ENCODE measurements around the gene KDM1B. TPM values are rescaled to one million over a fixed set of nuclear protein-coding genes. Genes with fewer than 3 reads are reported as not detected.

The KDM1B gene
- total RNA-seq, 1 experiment from 2014 or later, result 15.8 TPM

DNA sequence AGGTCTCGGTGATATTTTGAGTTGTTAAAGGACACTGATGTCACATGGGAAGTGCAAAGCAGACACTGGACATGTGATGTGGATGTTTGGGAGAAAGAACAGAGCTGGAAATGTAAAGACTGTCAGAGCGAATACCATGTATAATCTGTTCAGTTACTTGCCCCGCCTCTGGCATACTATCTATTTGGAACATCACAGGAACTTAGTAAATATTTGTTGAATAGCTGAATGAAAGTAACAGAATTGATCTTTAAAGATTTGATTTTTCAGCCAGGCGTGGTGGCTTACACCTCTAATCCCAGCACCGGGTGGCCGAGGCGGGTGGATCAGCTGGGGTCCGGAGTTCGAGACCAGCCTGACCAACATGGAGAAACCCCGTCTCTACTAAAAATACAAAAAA is 19.0 kb upstream of the KDM1B start:
- Histone ChIP-seq H3K27me3 (replicated peaks; ENCODE audit: insufficient read depth, low read depth, low read length, poor library complexity) (no peaks in the 10 kb centered on the region), H3K36me3 (ENCODE audit: insufficient read depth, low read length, poor library complexity, severe bottlenecking) (no peaks in the 10 kb centered on the region), H3K9me3 (ENCODE audit: low read depth, low read length, poor library complexity, severe bottlenecking) (no peaks in the 10 kb centered on the region), H3K4me1 (ENCODE audit: insufficient read depth, low read length, poor library complexity, severe bottlenecking) (no peaks in the 10 kb centered on the region), H3K27ac (ENCODE audit: low read depth, low read length, poor library complexity, severe bottlenecking) (no peak overlapping the region), H3K4me3 (ENCODE audit: low read depth, low read length, poor library complexity, severe bottlenecking) (no peak overlapping the region)
- CTCF ChIA-PET, result no interaction called here
- POLR2A ChIA-PET (ENCODE audit: low non-redundant PET), result no interaction called here
- no peak for TF ChIP-seq EZH2 (IDR thresholded peaks at IDR 0.05; ENCODE audit: borderline replicate concordance, low read depth, low read length, poor library complexity, severe bottlenecking)
- TF ChIP-seq, protein P1, sequence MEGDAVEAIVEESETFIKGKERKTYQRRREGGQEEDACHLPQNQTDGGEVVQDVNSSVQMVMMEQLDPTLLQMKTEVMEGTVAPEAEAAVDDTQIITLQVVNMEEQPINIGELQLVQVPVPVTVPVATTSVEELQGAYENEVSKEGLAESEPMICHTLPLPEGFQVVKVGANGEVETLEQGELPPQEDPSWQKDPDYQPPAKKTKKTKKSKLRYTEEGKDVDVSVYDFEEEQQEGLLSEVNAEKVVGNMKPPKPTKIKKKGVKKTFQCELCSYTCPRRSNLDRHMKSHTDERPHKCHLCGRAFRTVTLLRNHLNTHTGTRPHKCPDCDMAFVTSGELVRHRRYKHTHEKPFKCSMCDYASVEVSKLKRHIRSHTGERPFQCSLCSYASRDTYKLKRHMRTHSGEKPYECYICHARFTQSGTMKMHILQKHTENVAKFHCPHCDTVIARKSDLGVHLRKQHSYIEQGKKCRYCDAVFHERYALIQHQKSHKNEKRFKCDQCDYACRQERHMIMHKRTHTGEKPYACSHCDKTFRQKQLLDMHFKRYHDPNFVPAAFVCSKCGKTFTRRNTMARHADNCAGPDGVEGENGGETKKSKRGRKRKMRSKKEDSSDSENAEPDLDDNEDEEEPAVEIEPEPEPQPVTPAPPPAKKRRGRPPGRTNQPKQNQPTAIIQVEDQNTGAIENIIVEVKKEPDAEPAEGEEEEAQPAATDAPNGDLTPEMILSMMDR (conservative IDR thresholded peaks at IDR 0.05; ENCODE audit: low read depth, low read length), result no peak
- DNase-seq (ENCODE audit: low spot score), result no peak
- no TSS peak for BruUV-seq (replicated peaks)
- intact Hi-C loops (cut with micrococcal nuclease; ENCODE audit: unreplicated experiment), result no loop called here

DNA sequence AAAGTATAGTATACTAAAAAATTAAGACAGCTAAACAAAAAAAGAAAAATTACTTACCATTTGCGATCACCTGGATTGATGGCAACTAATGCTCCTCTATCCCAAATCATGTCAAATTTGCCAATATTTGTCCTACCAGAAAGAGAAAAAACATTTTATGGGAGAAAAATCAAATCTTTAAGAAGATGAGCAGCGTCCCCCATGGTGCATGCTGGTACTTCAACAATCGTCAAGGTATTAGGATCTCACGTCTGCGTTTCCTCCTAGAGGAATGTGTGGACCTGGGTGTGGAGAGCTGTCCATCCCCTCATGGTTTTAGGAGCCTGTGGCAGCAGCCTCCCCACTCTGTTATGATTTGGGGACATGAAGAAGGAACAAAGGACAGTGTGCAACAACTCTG is 16.3 kb upstream of the KDM1B start:
- H3K9me3 ChIP-seq (ENCODE audit: low read depth, low read length, poor library complexity, severe bottlenecking), result no peaks in the 10 kb centered on the region
- intact Hi-C loops (cut with micrococcal nuclease; ENCODE audit: unreplicated experiment), result no loop called here
- H3K4me1 ChIP-seq (ENCODE audit: insufficient read depth, low read length, poor library complexity, severe bottlenecking), result peaks cover 16% of the 10 kb centered on the region
- TF ChIP-seq EZH2 (IDR thresholded peaks at IDR 0.05; ENCODE audit: borderline replicate concordance, low read depth, low read length, poor library complexity, severe bottlenecking), result no peak
- TF ChIP-seq, protein P1 (conservative IDR thresholded peaks at IDR 0.05; ENCODE audit: low read depth, low read length), result no peak
- CTCF ChIA-PET, result no interaction called here
- POLR2A ChIA-PET (ENCODE audit: low non-redundant PET), result no interaction called here
- H3K4me3 ChIP-seq (ENCODE audit: low read depth, low read length, poor library complexity, severe bottlenecking), result no peak overlapping the region
- H3K27ac ChIP-seq (ENCODE audit: low read depth, low read length, poor library complexity, severe bottlenecking), result no peak overlapping the region
- no TSS peak for BruUV-seq (replicated peaks)
- no peaks in the 10 kb centered on the region for H3K36me3 ChIP-seq (ENCODE audit: insufficient read depth, low read length, poor library complexity, severe bottlenecking)
- H3K27me3 ChIP-seq (replicated peaks; ENCODE audit: insufficient read depth, low read depth, low read length, poor library complexity), result no peaks in the 10 kb centered on the region
- DNase-seq (ENCODE audit: low spot score), result no peak

DNA sequence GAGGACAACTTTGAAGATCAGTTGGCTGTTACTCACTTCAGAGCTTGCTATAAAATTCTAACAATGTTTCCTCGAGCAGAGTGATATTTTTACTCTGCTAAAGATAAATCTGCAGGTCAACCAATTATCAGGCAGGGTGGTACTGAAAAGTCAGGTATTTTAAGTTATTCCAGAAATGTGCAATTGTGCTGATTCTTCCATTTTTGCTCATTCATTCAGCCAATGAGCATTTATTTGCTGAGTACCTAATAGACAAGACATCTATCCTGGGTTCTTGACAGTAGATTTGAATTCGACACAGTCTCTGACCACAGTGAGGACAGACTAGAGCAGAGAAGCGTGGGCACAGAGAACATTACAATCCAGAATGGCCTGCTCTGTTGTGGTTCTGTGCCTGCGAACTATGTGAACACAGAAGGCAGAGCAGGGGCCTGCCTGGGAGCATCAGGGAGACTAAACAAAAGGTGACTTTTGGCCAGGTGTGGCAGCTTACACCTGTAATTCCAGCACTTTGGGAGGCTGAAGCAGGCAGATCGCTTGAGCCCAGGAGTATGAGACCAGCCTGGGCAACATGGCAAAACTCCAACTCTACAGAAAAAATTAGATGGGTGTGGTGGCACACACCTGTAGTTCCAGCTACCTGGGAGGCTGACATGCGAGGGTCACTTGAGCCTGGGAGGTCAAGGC is 15.1 kb upstream of the KDM1B start:
- DNase-seq (ENCODE audit: low spot score), result no peak
- Histone ChIP-seq H3K27me3 (replicated peaks; ENCODE audit: insufficient read depth, low read depth, low read length, poor library complexity) (no peaks in the 10 kb centered on the region), H3K9me3 (ENCODE audit: low read depth, low read length, poor library complexity, severe bottlenecking) (no peaks in the 10 kb centered on the region), H3K36me3 (ENCODE audit: insufficient read depth, low read length, poor library complexity, severe bottlenecking) (peaks cover under 1% of the 10 kb centered on the region), H3K4me3 (ENCODE audit: low read depth, low read length, poor library complexity, severe bottlenecking) (no peak overlapping the region), H3K4me1 (ENCODE audit: insufficient read depth, low read length, poor library complexity, severe bottlenecking) (peaks cover 16% of the 10 kb centered on the region), H3K27ac (ENCODE audit: low read depth, low read length, poor library complexity, severe bottlenecking) (no peak overlapping the region)
- BruUV-seq (replicated peaks), result no TSS peak
- intact Hi-C loops (cut with micrococcal nuclease; ENCODE audit: unreplicated experiment), result no loop called here
- ChIA-PET CTCF (no interaction called here), POLR2A (ENCODE audit: low non-redundant PET) (no interaction called here)
- TF ChIP-seq EZH2 (IDR thresholded peaks at IDR 0.05; ENCODE audit: borderline replicate concordance, low read depth, low read length, poor library complexity, severe bottlenecking), result no peak
- TF ChIP-seq, protein P1 (conservative IDR thresholded peaks at IDR 0.05; ENCODE audit: low read depth, low read length), result no peak

Measured in A673 (cell line).